Stimulated activated memory B cell treated with anti-CD40 and anti-IgM and Interleukin-4, amounts not matched to agents 10 μg/mL and 1 μg/mL and 100 μg/mL, for 72 hours (primary cell): ENCODE data around the gene FILIP1L.

Experiments
- ATAC-seq: fragments of 150-1000 bp; cut with Tn5 transposase; 2 replicates; pipeline ENCODE4 v1.10.0; 2021
- H3K27ac Mint-ChIP-seq: one replicate; pipeline ENCODE4 v1.8.0; 2022; ENCODE audit warnings: mild to moderate bottlenecking, mixed read lengths
- H3K27me3 Mint-ChIP-seq: one replicate; pipeline ENCODE4 v1.8.0; 2022; ENCODE audit warnings: mixed read lengths
- H3K36me3 Mint-ChIP-seq: one replicate; pipeline ENCODE4 v1.8.0; 2022; ENCODE audit warnings: mixed read lengths
- H3K4me1 Mint-ChIP-seq: one replicate; pipeline ENCODE4 v1.8.0; 2022; ENCODE audit warnings: mixed read lengths
- H3K4me3 Mint-ChIP-seq: one replicate; pipeline ENCODE4 v1.8.0; 2022; ENCODE audit warnings: mild to moderate bottlenecking, moderate library complexity, mixed read lengths
- H3K9me3 Mint-ChIP-seq: one replicate; pipeline ENCODE4 v1.8.0; 2022; ENCODE audit warnings: mixed read lengths

Gene FILIP1L

DNA sequence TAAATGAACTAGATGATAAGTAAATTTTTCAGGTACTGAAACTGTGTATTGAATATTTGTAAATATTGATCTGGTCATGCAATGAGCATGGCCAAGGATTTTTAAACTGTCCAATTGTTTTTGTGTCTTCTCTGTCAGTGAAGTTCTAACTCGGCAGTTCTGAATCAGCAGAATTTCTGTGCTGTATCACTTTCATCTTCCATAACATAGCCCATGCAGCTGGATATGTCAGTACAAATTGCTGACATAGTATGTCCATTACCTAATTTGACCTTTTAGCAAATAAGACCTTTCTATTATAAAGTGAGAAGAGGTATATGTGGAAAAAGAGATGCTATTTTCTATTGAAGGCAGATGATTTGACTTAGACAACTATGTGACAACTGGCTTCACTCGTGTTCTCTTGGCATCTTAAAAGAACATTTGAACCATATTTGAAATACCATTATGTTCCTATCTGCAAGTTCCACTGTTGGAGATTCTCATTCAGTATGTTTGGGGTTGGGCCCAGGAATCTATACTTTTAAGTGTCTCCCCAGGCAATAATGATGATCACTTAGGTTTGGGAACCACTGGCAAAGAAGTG is 206.2 kb downstream of the FILIP1L start:
- no peak for ATAC-seq
- no peak overlapping the region for H3K27ac Mint-ChIP-seq

DNA sequence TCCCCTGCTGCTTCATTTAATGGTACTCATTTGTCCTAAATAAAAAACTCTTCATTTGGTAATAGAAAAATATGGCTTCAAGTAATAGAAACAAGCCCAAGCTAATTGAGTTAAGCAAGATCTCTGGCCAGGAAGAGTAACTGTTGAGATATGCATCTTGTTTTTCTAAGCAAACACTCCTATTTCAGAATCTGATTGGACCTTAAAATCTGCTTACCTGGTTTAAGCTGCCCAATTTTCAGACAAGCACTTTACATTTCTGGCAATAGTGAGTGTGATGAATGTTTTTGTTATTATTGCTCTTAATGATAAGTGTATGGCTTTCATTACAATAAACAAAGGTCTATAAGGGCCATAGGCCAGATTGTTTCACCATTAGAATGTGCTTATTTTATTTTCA is 210.4 kb downstream of the FILIP1L start:
- peaks cover 12% of the 10 kb centered on the region for H3K36me3 Mint-ChIP-seq

More for the DNA sequence above, 206.2 kb downstream of the FILIP1L start:
- peaks cover 11% of the 10 kb centered on the region for H3K4me1 Mint-ChIP-seq
- H3K4me3 Mint-ChIP-seq, result no peak overlapping the region
- H3K27me3 Mint-ChIP-seq, result no peaks in the 10 kb centered on the region
- H3K9me3 Mint-ChIP-seq, result no peaks in the 10 kb centered on the region
- H3K36me3 Mint-ChIP-seq, result peaks cover 23% of the 10 kb centered on the region

DNA sequence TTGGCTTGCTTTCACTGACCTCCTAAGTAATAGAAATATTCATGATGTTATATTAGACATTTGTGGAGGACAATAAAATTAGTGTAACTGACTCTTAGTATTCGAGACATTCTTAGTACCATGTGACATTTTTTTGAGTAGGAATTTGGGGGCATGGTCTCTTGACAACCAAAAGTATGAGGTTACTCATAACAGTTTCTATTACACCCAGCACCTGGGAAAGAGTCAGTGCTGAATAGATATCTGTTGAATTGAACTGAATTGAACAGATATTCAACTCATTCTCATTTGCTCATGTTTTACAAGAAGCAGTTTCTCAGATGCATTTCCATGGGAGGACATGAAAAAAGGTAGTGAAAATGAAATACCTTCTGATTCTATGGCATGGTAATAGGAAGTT is 212.2 kb downstream of the FILIP1L start:
- no peak overlapping the region for H3K4me3 Mint-ChIP-seq
- H3K36me3 Mint-ChIP-seq, result peaks cover 6% of the 10 kb centered on the region
- no peaks in the 10 kb centered on the region for H3K9me3 Mint-ChIP-seq
- no peak for ATAC-seq
- no peak overlapping the region for H3K27ac Mint-ChIP-seq
- peaks cover 23% of the 10 kb centered on the region for H3K4me1 Mint-ChIP-seq
- H3K27me3 Mint-ChIP-seq, result no peaks in the 10 kb centered on the region

More for the DNA sequence above, 210.4 kb downstream of the FILIP1L start:
- Mint-ChIP-seq H3K27ac (no peak overlapping the region), H3K27me3 (no peaks in the 10 kb centered on the region), H3K4me3 (no peak overlapping the region), H3K4me1 (peaks cover 23% of the 10 kb centered on the region), H3K9me3 (no peaks in the 10 kb centered on the region)
- no peak for ATAC-seq

DNA sequence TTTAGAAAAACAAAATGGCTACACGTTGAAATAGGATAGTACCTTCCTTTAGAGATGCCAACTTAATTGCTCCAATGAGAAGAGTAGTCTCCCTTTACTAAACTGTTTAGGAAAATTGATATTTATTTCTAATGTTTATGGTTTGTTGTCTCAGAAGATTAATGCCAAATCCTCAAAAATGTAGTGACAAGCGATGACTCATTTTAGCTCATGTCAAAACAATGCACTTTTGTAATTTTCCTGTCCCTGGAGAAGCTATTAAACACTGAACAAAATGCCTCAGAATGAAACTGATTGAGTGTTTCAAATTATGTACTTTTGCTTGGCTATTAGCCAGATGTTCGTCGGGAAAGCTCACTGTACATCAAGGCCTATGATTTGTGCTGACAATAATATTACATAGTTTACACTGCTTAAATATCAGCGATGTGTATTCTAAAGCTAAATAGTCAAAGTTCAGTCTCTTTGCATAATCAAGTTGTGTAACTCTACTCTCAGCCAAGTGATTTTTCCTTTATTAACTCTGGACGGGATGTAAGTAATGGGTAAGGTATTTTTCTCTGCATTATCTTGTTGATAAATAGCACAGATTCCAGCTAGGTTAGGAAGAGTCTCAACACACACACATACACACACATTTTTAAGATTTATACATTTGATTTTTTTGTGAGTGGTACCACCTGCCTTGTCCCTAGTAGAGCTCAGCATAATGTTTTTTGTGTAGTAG is 212.9 kb downstream of the FILIP1L start:
- ATAC-seq, result no peak
- Mint-ChIP-seq H3K36me3 (peaks cover 6% of the 10 kb centered on the region), H3K27me3 (no peaks in the 10 kb centered on the region), H3K4me3 (no peak overlapping the region), H3K9me3 (no peaks in the 10 kb centered on the region), H3K4me1 (peaks cover 25% of the 10 kb centered on the region), H3K27ac (no peak overlapping the region)

DNA sequence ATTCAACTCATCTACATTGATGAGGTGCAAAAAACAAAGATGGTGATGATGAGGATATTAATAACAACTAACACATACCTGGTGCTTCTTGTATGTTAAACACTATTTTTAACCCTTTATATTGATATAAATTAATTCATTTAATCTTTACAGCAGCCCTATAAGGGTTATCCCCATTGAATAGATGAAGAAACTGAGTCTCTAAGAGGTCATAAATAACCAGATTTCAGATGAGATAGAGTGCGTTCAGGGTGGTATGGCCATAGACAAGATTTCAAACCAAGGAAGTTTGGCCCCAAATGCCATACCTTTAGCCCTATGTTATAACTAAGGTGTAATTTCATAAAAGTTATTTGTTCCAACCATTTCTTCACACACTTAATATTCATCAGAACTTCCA is 214.1 kb downstream of the FILIP1L start:
- Mint-ChIP-seq H3K27ac (no peak overlapping the region), H3K4me3 (no peak overlapping the region), H3K36me3 (peaks cover 6% of the 10 kb centered on the region), H3K27me3 (no peaks in the 10 kb centered on the region), H3K4me1 (peaks cover 35% of the 10 kb centered on the region), H3K9me3 (no peaks in the 10 kb centered on the region)
- ATAC-seq, result no peak

DNA sequence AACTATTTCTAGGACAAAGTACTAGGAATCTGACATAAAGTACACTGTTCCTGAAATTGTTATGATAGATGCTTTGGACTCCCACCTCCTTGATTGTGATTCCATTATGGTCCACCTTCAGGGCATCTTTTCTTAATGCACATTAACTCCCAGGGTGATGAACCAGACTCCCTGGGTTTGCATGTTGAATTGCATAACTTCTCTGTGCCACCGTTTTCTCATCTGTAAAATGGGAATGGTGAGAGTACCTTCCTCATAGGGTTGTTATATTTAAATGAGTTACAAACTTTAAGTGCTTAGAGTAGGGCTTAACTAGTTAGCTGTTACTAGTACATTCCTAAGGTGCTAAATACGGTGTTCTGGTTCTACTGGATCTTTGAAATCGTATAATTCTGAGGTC is 214.7 kb downstream of the FILIP1L start:
- Mint-ChIP-seq H3K4me1 (peaks cover 31% of the 10 kb centered on the region), H3K9me3 (no peaks in the 10 kb centered on the region), H3K27me3 (no peaks in the 10 kb centered on the region), H3K36me3 (peaks cover 3% of the 10 kb centered on the region), H3K27ac (no peak overlapping the region), H3K4me3 (no peak overlapping the region)
- no peak for ATAC-seq

DNA sequence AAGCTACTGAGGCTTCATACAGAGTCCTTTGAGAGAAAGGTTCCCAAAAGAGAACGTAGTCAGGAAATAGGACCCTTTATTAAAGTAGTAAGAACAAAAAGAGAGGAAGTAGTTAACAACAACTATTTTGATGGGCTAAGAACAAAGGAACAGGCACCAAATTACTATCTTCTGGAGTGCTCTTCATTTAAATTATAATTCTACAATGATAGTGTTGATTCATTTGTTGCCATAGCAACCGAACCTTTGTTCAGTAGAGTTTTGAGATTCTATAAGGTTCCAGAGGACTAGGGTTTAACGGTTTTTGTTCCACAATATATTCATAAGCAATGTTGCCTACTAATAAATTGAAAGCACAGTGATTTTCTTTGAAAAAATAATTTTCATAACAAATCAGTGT is 217.8 kb downstream of the FILIP1L start:
- no peaks in the 10 kb centered on the region for H3K36me3 Mint-ChIP-seq
- no peak overlapping the region for H3K4me3 Mint-ChIP-seq
- ATAC-seq, result no peak
- H3K27ac Mint-ChIP-seq, result peak overlapping the region; percentile 34
- no peaks in the 10 kb centered on the region for H3K27me3 Mint-ChIP-seq
- peaks cover 26% of the 10 kb centered on the region for H3K4me1 Mint-ChIP-seq
- no peaks in the 10 kb centered on the region for H3K9me3 Mint-ChIP-seq

DNA sequence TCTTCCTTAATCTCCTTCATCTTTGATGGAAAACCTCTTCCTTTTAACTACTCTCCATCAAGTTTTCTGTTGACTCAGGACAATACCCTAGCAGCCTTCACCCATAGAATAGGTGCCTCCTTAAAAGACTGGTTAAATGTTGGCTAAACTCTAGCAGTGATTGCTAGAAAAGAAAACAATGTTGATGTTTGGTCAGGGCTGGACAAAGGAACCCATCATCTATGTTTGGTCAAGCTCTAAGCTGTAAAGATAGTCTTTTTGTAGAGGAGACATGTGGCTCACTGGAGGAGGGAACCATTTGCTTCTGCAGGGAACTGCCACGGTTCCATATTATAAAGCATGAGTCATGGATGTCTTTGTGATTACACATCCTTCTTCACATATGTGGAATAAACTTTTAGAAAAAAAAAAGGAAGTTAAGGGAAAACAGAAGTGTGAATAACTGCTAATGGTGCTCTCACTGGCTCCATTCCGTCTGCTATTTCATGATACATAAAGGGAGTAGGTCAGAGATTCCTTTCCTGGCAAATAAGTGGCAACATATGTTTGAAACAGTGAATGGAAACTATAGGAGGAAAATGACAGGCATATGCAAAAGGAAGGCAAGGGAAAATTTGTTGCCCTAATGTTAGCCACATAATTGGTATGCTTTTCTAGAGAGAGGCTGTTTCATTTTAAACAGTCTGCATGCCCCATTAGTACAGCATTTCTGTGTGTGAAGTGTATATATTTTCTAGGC is 218.4 kb downstream of the FILIP1L start:
- Mint-ChIP-seq H3K4me3 (no peak overlapping the region), H3K4me1 (peaks cover 23% of the 10 kb centered on the region), H3K9me3 (no peaks in the 10 kb centered on the region), H3K27me3 (no peaks in the 10 kb centered on the region), H3K27ac (peak overlapping the region; percentile 34), H3K36me3 (no peaks in the 10 kb centered on the region)
- no peak for ATAC-seq

DNA sequence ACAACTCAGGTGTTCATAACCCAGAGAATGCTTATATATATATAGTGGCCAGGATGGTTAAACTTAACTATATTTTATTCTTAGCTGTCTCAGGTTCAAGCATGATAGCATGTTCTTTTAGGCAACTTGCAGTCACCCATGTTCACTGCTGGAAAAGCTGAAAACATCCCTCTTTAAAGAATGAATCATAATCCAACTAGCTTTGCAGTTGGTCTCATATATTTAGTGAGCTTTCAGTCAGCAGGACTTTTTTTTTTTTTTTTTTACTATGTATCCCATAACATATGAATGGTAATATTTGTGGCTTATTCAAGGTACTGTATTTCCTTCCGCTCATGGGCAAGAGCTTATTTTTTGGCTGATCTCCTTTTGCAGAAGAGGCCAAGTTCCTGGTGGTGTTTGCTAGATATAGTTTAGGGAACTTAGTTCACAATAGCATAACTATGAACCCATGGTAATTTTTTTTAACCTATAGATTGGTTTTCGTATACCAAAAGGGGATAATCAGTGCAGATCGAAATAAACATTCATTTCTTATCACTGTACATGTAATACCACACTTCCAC is 219.1 kb downstream of the FILIP1L start:
- Mint-ChIP-seq H3K4me3 (no peak overlapping the region), H3K27me3 (no peaks in the 10 kb centered on the region), H3K36me3 (peaks cover 5% of the 10 kb centered on the region), H3K4me1 (peaks cover 23% of the 10 kb centered on the region), H3K27ac (no peak overlapping the region), H3K9me3 (no peaks in the 10 kb centered on the region)
- ATAC-seq, result no peak

DNA sequence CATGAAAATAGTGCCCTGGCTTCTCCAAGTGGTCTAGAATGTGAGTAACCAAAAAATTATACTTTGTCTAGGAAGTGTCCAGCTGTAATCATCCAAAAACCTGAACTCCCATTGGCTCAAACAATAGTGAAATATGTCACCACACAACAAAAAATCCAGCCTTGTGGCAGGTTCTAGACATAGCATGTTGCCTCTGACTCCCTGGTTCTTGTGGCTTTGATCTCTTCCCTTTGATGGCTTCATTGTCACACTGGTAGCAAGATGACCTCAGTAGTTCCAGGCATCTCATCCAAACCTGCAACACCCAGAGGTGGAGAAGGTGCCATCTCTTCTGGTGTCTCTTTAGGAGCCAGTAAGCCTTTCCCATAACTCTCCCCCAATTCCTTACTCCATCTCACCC is 222.0 kb downstream of the FILIP1L start:
- Mint-ChIP-seq H3K27ac (no peak overlapping the region), H3K4me1 (peaks cover 23% of the 10 kb centered on the region), H3K36me3 (peaks cover 14% of the 10 kb centered on the region), H3K27me3 (no peaks in the 10 kb centered on the region), H3K9me3 (peaks cover 2% of the 10 kb centered on the region), H3K4me3 (no peak overlapping the region)
- ATAC-seq, result no peak

DNA sequence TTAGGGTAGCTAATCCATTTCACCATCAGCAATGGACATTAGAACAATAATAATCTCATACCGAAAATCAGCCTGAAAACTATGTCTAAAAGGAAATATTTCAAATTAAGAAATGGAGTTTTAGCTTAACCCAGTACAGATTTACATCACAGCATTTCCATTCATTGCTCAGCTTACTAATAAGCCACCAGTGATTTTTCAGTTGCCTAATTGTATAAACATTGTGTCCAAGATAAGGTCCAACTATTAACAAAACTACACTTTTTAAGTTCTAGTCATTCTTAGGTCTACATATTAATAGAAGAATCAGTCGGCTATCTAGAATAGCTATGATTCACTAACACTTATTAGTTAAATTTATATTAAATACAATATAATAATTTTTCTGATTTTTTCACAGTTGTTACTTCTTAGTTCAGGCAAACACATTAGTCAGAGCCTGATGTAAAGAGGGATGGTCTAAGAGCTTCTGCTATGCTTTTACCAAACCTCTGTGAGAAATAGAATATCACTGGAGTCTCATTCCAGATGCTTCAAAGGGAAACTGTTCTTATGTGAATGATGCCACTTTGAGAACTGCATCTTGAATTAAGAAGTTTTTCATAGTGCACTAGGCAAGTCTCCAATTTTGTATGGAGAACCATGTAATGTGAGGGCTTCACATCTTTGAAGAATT is 222.6 kb downstream of the FILIP1L start:
- peaks cover 23% of the 10 kb centered on the region for H3K4me1 Mint-ChIP-seq
- H3K36me3 Mint-ChIP-seq, result peaks cover 14% of the 10 kb centered on the region
- H3K4me3 Mint-ChIP-seq, result no peak overlapping the region
- no peak for ATAC-seq
- no peak overlapping the region for H3K27ac Mint-ChIP-seq
- no peaks in the 10 kb centered on the region for H3K27me3 Mint-ChIP-seq
- H3K9me3 Mint-ChIP-seq, result peaks cover 2% of the 10 kb centered on the region

DNA sequence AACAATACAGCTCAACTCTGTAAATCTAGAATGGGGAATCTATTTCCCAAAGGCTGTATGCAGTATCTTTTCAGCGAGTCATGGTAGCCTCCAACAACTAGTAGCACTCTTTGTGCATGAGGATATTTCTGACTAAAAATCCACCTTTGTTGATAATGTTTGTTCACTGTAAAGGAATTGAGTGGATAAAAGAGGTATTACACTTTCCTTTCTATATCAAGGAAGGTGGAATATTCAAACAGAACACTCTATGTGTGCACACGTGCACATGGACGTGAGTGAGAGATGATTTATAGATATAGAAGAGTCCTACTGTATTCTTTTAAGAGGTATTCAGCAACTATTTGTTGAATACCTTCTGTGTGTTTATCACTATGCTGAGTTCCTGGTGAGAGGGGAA is 228.4 kb downstream of the FILIP1L start:
- H3K27me3 Mint-ChIP-seq, result no peaks in the 10 kb centered on the region
- H3K4me1 Mint-ChIP-seq, result peaks cover 4% of the 10 kb centered on the region
- ATAC-seq, result no peak
- H3K4me3 Mint-ChIP-seq, result no peak overlapping the region
- H3K27ac Mint-ChIP-seq, result no peak overlapping the region
- peaks cover 24% of the 10 kb centered on the region for H3K36me3 Mint-ChIP-seq
- H3K9me3 Mint-ChIP-seq, result peaks cover 2% of the 10 kb centered on the region

DNA sequence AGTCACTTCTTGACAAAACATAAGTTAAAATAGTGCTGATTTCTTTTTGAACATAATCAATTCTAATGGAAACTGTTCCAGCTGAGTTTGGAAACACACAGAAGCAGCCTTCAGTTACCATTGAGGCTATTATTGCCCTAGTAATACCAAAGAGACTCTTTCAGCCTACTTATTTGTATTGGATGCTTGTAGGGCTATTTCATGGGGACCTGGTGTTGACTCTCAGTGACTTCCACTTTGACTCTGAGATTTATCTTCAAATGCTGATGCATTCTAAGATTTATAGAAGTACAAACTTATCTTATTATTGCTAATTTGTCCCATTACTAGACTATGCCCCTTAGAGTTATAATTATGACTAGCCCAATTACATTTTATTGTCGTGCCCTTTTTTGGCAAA is 229.2 kb downstream of the FILIP1L start:
- no peak overlapping the region for H3K27ac Mint-ChIP-seq
- peaks cover 4% of the 10 kb centered on the region for H3K4me1 Mint-ChIP-seq
- no peaks in the 10 kb centered on the region for H3K27me3 Mint-ChIP-seq
- H3K9me3 Mint-ChIP-seq, result peaks cover 2% of the 10 kb centered on the region
- H3K4me3 Mint-ChIP-seq, result no peak overlapping the region
- no peak for ATAC-seq
- H3K36me3 Mint-ChIP-seq, result peaks cover 18% of the 10 kb centered on the region

DNA sequence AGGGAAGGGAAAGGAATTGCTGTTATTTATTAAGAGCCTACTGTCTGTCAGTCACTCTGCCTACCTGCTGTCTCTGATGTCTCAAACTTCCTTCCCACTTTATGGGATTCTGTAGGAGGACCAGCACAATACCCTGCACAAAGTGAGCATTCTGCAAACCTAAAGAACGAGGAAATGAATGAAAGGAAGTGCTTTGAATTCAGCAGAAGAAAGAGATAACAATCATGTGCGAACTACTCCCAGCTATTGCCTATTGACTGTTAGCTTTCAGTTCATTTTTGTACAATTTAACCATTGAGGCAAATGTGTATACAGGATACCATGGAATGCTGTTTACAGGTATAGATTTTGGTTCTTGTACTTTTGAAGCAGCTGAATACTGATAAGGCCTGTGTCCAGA is 229.8 kb downstream of the FILIP1L start:
- H3K36me3 Mint-ChIP-seq, result peaks cover 12% of the 10 kb centered on the region
- H3K27ac Mint-ChIP-seq, result no peak overlapping the region
- no peaks in the 10 kb centered on the region for H3K9me3 Mint-ChIP-seq
- peaks cover 4% of the 10 kb centered on the region for H3K4me1 Mint-ChIP-seq
- no peak for ATAC-seq
- H3K27me3 Mint-ChIP-seq, result no peaks in the 10 kb centered on the region
- H3K4me3 Mint-ChIP-seq, result no peak overlapping the region

DNA sequence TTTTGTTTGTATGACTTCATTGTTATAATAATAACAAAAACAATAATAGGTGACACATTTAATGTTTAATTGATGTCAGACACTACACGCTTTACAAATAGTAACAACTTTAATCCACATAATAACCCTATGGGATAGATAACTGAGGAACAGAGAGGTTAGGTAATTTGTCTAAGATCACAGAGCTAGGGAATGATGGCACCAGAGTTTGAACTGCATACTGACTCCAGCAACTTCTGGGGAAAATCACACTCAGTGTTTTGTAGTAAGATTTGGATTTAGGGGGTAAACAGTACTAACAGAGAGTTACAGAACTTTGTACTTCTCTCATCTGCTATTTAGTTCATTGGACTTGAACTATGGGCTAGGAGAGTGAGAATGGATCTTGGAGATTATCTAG is 230.6 kb downstream of the FILIP1L start:
- H3K27ac Mint-ChIP-seq, result no peak overlapping the region
- peaks cover 4% of the 10 kb centered on the region for H3K4me1 Mint-ChIP-seq
- no peak for ATAC-seq
- H3K36me3 Mint-ChIP-seq, result peaks cover 10% of the 10 kb centered on the region
- H3K27me3 Mint-ChIP-seq, result no peaks in the 10 kb centered on the region
- no peaks in the 10 kb centered on the region for H3K9me3 Mint-ChIP-seq
- no peak overlapping the region for H3K4me3 Mint-ChIP-seq
